Nephron progenitor cell (in vitro differentiated cells): ENCODE data around the gene CSMD2.
A peak's percentile ranks its signal among the peaks of the same experiment; 100 is the strongest.

Experiments
- DNase-seq: peaks from one replicate; pipeline ENCODE4 v3.0.0; 2021
- H3K27ac Mint-ChIP-seq: 2 replicates; pipeline ENCODE4 v1.8.0; 2021; ENCODE audit warnings: mild to moderate bottlenecking, moderate library complexity, mixed read lengths
- H3K27me3 Mint-ChIP-seq: 2 replicates; pipeline ENCODE4 v1.8.0; 2021; ENCODE audit warnings: mild to moderate bottlenecking, low read depth, mixed read lengths; ENCODE audit not compliant: poor library complexity
- H3K36me3 Mint-ChIP-seq: 2 replicates; pipeline ENCODE4 v1.8.0; 2021; ENCODE audit warnings: low read depth, mixed read lengths
- H3K4me1 Mint-ChIP-seq: 2 replicates; pipeline ENCODE4 v1.8.0; 2021; ENCODE audit warnings: mixed read lengths
- H3K4me3 Mint-ChIP-seq: 2 replicates; pipeline ENCODE4 v1.8.0; 2021; ENCODE audit warnings: mild to moderate bottlenecking, moderate library complexity, mixed read lengths
- H3K9me3 Mint-ChIP-seq: 2 replicates; pipeline ENCODE4 v1.8.0; 2021; ENCODE audit warnings: mild to moderate bottlenecking, moderate library complexity, mixed read lengths
- CTCF ChIP-seq: fragments of 200-600 bp; sonication (generic); IDR thresholded peaks from 2 replicates; pipeline ENCODE4 v1.5.0; 2021; ENCODE audit warnings: antibody characterized with exemption

The CSMD2 gene

GRCh38 chr1:34013958-34014737, 150.9 kb downstream of the CSMD2 start:
- TF ChIP-seq CTCF: peak; percentile 68
- DNase-seq: peak; percentile 68
- H3K27ac Mint-ChIP-seq: no peak overlapping the region
- no peak overlapping the region for H3K4me3 Mint-ChIP-seq
- H3K4me1 Mint-ChIP-seq: no peaks in the 10 kb centered on the region
- H3K9me3 Mint-ChIP-seq: no peaks in the 10 kb centered on the region
- H3K27me3 Mint-ChIP-seq: peaks cover 7% of the 10 kb centered on the region
- H3K36me3 Mint-ChIP-seq: no peaks in the 10 kb centered on the region

DNA sequence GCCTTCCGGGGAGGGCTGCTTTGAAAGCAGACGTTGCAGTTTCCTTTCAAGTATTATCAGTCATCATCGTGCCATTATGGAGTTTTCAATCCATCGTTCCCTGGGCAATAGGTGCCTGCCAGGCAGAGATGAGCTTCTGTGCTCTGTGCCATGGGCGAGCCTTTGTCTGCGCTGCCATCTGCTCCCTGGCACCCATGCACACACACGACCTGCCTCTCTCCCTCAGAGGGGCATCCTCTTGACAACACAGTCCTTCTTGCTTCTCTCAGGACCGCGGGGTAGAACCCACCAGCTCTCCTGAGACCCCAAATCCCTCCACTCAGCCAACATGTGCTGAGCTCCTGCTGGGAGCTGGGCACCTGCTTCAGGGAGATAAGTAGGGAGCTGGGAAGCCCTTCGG, 151.9 kb downstream of the CSMD2 start:
- Mint-ChIP-seq H3K27me3 (peaks cover 3% of the 10 kb centered on the region), H3K27ac (no peak overlapping the region), H3K4me1 (no peaks in the 10 kb centered on the region), H3K4me3 (no peak overlapping the region), H3K9me3 (no peaks in the 10 kb centered on the region), H3K36me3 (no peaks in the 10 kb centered on the region)
- DNase-seq: no peak
- no peak for TF ChIP-seq CTCF

DNA sequence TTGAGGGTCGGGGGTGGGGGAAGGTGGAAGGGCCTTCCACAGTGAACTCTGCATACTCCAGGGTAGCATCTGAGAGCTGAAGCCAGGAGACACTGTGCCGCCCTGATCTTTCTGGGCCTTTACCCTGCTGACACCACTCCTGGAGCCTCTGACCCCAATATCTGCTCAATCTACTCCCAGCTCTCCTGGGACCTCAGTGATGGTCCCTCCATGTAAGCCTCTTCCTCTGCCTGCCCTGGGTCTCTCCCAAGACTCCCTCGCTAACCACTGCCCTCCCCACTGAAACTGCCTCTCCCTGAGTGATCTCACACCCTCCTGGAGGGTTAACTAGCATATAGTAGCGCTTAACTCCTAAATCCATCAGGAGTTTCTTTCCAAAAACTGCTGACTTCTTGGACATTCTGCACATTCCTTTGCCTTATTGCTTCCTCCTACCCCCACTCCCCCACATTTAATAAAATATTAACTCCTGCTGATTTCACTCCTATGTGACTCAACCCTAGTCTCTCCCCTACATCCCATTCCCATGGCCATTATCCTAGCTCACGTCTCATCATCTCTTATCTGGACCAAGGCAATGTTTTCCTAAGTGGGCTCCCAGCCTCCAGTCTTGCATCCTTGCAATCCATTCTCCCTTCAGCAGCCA, 155.6 kb downstream of the CSMD2 start:
- DNase-seq: no peak
- no peaks in the 10 kb centered on the region for H3K4me1 Mint-ChIP-seq
- H3K36me3 Mint-ChIP-seq: no peaks in the 10 kb centered on the region
- no peak overlapping the region for H3K27ac Mint-ChIP-seq
- H3K9me3 Mint-ChIP-seq: no peaks in the 10 kb centered on the region
- no peak for TF ChIP-seq CTCF
- H3K4me3 Mint-ChIP-seq: no peak overlapping the region
- H3K27me3 Mint-ChIP-seq: peaks cover 7% of the 10 kb centered on the region

- Mint-ChIP-seq H3K9me3 (no peaks in the 10 kb centered on the region), H3K4me1 (no peaks in the 10 kb centered on the region), H3K27me3 (peaks cover 7% of the 10 kb centered on the region), H3K27ac (no peak overlapping the region), H3K4me3 (no peak overlapping the region), H3K36me3 (no peaks in the 10 kb centered on the region)
- DNase-seq: no peak
- no peak for TF ChIP-seq CTCF
These were observed 157.3 kb downstream of the CSMD2 start for GRCh38 chr1:34007760-34008159.

DNA sequence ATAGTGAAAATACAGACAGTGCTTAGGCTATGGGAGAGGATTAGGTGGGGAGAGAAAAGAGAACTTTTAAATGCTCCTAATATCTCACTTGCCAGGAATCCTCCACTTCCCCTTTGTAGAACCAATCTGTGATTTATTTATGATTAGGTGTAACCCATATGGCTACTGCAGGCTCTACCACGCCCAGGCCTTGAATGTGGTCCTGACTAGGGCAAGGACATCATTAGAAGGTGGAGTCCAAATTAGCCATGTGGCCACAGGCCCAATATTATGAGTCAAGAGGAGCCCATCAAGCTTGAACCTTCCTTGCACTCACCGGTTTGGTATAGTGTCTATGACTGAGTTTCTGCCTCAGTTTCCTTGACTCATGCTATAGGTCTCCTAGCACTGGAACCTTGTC, 159.7 kb downstream of the CSMD2 start:
- peaks cover 4% of the 10 kb centered on the region for H3K4me1 Mint-ChIP-seq
- no peaks in the 10 kb centered on the region for H3K9me3 Mint-ChIP-seq
- no peak for TF ChIP-seq CTCF
- H3K27ac Mint-ChIP-seq: no peak overlapping the region
- no peak overlapping the region for H3K4me3 Mint-ChIP-seq
- H3K36me3 Mint-ChIP-seq: no peaks in the 10 kb centered on the region
- DNase-seq: no peak
- peaks cover 7% of the 10 kb centered on the region for H3K27me3 Mint-ChIP-seq

DNA sequence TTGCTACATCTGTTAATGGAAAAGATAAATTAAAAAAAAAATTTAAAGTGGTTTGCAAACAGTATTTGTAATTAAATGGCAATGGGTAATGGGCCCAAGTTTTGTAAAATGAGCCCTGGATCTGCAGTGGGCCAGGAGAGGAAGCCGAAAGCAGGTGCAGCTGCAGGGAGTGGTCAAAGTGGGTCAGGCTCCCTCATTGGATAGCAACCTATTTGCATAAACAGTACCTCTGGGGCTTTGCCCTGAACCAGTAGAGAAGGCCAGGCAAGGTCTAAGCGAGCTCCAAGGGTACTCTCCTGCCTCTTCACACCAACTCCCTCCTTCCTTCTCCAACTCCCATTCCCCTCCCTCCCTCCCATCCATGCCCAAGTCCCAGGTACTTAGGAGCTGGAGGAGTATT, 162.2 kb downstream of the CSMD2 start:
- DNase-seq: no peak
- H3K9me3 Mint-ChIP-seq: no peaks in the 10 kb centered on the region
- H3K36me3 Mint-ChIP-seq: no peaks in the 10 kb centered on the region
- TF ChIP-seq CTCF: no peak
- no peak overlapping the region for H3K4me3 Mint-ChIP-seq
- H3K27ac Mint-ChIP-seq: no peak overlapping the region
- H3K4me1 Mint-ChIP-seq: peaks cover 12% of the 10 kb centered on the region
- peaks cover 7% of the 10 kb centered on the region for H3K27me3 Mint-ChIP-seq
